GM18907 (cell line): Measurements from ENCODE around the gene NR2C2.
"Not testable (repeated sequence)": the region's sequence is repeated elsewhere in the genome, so short reads cannot be mapped to it uniquely, and the experiment has no call there.

Experiments used
- ATAC-seq: cut with Tn5 transposase; IDR thresholded peaks from one replicate; pipeline ENCODE4 v1.9.1; 2021; ENCODE audit warnings: mild to moderate bottlenecking, moderate library complexity; ENCODE audit not compliant: unreplicated experiment

The NR2C2 gene

GRCh38 chr3:14947100-14947885 lies at the start of gene NR2C2:
TSS of gene NR2C2 (plus strand) at chr3:14947583. CDS start at chr3:15003915, 56,332 bp downstream.
- peak; percentile 63 for ATAC-seq

DNA sequence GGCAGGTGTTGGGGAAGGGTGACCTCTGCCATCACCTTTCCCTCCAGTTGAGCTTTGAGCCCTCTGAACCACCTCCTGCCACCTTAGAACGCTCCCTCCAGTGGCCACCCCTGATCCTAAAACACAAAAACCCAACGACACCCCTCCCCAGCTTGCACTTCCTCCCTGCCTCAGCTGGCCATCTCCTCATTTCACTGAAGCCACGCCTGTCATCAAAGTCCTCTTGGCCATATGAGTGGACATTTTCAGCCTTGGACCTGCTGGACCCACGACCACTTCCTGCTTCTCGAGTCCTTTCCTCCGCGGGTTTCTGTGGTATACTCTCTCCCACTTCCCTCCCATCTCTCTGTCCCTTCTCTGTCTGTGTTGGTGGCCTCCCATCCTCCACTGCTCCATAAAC lies 48.5 kb upstream of the NR2C2 start:
- no peak for ATAC-seq

DNA sequence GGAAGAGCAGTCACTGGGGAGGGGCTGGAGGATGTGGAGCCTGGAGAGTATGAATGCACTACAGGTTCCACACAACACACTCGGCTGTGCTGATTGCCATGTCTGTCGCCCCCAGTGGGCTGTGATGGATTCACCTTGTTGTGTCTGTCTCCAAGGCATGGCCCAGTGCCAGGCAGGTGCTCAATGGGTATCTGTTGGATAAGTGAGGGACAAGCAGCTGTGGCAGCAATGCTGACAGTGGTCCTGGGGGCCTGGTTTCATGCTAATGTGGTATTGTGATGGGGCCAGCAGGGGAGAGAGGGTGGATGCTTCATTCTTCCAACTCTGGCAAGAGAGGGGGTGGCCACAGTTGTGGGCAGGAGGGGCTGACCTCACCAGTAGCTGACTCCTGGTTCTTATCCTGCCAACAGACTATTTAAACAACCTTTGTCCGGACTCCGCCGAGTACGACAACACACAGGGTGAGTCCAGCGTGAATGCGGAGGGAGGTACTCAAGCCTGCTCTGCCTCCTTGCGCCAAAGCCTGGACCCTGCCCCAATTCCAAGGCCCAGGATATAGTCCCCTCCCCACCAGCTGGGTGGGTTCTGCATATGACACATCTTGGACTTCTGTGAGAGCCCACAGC lies 47.3 kb upstream of the NR2C2 start:
- no peak for ATAC-seq

DNA sequence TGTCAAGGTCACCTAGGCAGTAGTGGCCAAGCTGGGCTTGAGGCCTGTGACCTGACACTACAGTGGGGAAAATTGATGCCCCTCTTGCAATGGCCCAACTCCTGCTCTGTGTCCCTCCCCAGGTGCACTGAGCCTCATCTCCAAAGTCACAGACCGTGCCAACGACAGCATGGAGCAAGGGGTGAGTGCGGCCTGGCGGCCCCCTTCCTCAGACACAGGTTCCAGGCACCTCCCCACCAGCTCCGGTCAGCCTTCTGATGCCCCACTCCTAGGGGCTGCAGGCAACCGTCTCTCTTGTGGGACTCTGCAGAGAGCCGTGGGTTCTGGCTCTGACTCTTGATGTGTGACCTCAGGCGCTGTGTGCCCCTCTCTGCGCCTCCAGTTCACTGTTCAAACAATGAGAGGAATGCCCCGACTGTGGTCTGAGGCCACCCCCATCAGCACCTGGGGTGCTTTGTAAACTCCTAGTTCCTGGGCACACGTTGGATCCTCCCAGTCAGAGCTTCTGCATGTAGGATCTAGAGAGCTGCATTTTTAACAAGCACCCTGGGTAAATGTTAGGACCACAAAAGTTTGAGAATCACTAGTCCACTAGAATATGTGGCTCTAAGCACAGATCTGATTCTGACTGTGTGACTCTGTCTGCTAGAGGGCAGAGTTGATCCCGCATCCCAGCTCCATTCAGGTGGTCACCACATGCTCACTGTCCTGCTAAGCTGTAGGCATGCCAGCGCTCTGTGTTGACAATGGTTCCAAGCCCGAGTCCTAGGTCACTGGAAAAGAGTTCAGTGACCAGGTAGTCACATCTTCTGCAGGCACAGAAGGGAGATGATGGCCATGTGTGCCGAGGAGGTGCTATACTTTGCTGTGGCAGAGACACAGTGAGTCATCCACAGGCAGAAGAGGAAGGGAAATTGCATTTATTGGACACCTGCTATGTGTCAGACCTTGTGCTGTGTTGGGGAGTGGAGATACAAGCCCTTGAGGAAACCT lies 46.2 kb upstream of the NR2C2 start:
- ATAC-seq, result no peak

DNA sequence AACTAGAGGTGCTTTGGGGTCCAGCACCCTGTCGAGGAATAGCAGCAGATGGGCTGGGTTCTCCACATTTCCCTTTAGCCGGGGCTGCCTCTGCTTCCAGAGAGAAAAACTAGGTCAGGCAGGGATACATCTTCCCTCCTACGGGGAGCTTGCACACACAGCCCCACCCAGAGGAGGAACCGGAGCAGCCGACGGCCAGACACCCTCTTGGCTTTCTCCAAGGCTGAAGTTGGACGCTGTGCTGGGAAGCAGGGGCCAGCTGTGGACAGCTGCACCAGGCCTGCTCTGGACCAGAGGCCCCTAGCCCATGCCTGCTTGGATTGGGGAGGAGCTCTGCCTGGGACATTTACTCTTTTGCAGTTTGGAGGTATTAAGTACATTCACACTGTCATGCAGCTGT lies 44.7 kb upstream of the NR2C2 start:
- no peak for ATAC-seq

DNA sequence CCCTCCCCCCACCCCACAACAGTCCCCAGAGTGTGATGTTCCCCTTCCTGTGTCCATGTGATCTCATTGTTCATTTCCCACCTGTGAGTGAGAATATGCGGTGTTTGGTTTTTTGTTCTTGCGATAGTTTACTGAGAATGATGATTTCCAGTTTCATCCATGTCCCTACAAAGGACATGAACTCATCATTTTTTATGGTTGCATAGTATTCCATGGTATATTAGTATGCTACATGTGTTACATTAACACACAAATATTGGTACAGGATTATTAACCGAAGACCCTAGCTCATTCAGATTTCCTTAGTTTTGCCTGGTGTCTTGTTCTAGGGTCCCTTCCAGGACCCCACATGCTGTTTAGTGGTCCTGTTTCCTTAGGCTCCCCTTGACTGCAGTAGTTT lies 43.9 kb upstream of the NR2C2 start:
- not testable (repeated sequence) for ATAC-seq

GRCh38 chr3:14905055-14905657 lies 42.2 kb upstream of the NR2C2 start:
- ATAC-seq, result no peak

DNA sequence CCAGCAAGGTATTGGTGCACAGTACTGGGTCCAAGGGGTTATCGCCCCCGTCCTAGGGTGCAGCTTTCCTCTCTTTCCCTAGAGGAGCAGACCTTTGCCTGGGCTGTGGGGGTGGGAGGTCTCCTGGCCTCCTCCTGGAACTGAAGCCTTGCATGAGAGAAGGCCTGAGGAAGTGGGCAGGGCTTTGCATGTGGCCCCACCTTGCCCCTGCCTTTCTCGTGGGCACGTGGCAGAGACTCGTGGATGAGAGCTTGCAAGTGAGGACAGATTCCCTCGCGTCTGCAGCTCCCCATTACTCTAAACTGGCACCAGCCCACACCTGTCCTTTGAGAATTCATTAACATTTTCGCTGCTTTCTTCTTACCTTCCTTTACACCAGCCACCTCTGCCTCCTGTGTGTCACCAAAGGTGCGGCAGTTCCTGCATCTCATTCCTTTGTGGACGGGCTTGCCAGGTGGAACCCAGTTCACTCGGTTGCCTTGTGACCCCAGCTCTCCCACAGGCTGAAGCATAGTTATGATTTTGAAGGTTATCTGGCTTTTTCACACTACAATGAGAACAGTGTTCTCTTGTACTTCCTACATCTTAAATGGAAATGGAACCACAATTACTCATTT lies 40.9 kb upstream of the NR2C2 start:
- no peak for ATAC-seq

DNA sequence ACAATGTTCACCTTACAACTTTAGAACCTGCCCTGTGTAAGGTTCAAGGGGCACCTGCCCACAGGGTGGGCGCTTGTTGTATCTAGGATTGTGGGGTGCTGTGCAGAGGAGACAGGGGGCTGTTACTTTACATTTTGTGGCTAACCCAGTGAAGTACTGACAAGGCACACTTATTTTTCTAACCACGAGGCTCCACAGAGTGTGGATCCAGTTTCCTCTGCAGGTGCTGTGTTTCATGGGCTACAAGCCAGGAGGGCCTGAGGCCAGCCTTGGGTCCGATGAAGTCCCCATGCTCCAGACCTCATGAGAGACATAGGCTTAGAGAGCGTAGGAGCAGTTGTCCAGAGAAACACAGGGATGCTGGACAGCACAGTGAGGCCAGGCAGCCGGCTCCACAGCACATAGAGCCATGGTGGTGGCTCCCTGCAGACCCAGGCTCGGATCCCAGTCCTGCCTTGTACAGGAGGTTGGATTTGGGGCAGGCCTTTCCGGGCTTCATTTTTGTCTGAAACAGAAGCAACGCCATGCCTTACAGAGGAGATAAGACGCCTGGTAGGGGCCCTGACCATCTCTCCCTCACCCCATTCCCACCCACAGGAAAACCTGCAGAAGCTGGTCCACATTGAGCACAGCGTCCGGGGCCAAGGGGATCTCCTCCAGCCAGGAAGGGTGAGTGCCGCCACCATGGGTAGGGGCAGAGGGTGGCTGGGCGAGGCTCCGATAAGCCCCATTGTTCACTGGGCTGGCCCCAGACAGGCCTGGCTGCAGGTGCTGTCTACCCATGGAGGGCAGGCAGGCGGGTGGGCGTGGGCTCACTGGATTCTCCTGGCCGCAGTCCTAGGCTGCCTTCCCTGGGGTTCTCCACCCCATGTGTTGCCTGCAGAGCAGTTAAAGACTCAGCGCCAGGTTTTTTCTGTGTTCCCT lies 40.1 kb upstream of the NR2C2 start:
- no peak for ATAC-seq

GRCh38 chr3:14909250-14909649 lies 38.1 kb upstream of the NR2C2 start:
- no peak for ATAC-seq

DNA sequence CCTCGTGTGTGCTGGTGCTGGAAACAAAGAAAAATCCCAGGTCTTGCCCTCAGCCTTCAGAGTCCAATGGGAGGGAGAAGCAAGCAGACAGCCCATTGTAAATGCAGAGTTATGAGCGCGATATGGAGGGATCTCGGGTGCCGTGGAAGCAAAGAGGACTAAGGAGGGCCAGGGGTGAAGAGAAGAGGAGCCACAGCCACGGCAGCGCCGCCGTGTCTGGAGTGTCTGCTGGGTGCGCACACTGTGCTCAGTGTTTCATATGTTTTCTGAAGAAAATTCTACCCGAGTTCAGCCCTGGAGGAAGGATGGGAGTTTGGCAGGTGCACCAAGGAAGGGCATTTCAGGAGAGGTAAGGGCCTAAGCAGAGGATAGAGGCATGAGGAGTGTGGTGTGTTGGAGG lies 35.7 kb upstream of the NR2C2 start:
- no peak for ATAC-seq

DNA sequence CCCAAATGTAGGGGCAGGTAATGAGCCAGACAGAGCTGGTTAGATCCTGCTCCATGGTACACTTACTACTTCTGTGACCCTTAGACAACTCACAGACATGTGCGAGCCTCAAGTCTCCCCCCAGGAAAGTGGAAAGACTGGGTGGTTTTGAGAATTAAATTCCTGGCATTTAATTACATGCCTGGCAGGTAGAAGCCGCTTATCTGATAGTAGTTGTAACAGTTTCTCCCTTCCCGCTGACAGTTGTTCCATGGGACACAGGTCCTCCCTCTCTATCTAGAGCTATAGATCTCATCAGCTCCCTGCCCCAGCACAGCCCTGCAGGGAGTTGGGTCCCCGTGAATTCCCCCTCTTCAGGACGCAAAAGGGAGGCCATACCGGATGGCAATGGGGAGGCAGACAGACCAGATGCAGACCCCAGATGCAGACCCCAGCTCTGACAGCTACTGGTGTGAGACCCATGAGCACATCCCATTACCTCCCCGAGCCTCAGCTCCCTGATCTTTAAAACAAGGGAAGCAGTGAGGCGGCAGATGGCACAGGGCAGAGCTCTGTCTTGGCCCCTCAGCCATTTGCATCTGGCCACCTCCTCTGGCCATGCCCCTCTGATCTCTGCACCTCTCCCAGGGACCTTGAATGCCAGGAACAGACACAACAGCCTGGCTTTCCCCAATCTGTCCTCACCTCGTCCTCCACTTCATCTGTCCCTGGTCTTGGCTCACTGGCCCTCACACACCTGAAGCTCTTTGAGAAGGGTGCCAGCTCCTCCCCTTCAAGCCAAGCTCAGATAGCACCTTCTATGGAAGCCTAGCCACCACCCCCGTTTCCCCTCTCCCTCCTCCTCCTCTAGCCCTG lies 34.1 kb upstream of the NR2C2 start:
- no peak for ATAC-seq

- ATAC-seq, result no peak
These were observed 33.2 kb upstream of the NR2C2 start for GRCh38 chr3:14913926-14914778.

DNA sequence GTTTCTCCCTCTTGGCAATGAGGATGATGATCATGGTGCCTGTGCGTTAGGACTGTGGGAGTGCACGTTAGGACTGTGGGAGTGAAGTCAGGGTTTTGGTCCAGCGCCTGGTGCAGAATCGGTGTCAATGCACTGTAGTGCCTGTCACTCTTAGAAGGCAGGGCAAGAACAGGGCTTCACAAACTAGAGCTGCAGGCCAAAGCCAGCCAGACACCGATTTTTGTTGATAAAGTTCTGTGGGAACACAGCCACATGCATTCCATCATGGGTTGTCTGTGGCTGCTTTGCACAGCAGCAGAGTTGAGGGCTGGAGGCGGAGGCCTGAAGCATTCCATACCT lies 32.6 kb upstream of the NR2C2 start:
- ATAC-seq, result no peak

GRCh38 chr3:14915636-14916222 lies 31.7 kb upstream of the NR2C2 start:
- no peak for ATAC-seq

GRCh38 chr3:14918356-14918860 lies 29.0 kb upstream of the NR2C2 start:
- ATAC-seq, result no peak

DNA sequence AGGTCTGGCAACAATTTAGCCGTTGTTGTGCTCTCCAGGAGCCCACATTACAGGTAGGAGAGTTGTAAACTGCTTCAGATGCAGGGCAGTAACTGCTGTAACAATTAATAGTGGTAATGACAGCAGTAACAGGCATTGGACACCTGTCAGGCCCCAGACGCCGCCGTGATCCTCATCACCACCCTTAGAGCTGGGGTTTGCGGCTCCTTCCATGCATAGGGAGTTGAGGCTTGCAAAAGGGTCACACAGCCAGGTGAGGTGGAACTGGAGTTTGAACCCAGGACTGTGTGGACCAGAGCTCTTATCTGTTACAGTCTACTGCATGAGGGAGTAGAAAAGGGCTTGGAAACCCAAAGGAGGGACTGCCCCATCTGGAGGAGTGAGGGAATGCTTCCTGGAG lies 26.8 kb upstream of the NR2C2 start:
- ATAC-seq, result no peak
